Karpas-422 (cell line): ENCODE data around the gene RAB1B. TPM values are rescaled to one million over a fixed set of nuclear protein-coding genes. Genes with fewer than 3 reads are reported as not detected.
"Not testable (repeated sequence)": the region's sequence is repeated elsewhere in the genome, so short reads cannot be mapped to it uniquely, and the experiment has no call there.

ENCODE experiments used
- DNase-seq: peaks from one replicate; pipeline ENCODE4 v3.0.0-alpha.2; 2015
- H2AFZ ChIP-seq: fragments of 200-600 bp; sonication (generic); 2 replicates; pipeline ENCODE4 v1.6.1; 2014; ENCODE audit warnings: antibody characterized with exemption, low read length, mixed read lengths
- H3K27ac ChIP-seq: fragments of 200-600 bp; sonication (generic); 2 replicates; pipeline ENCODE4 v1.5.1; 2014; ENCODE audit warnings: mild to moderate bottlenecking, low read length, moderate library complexity
- H3K27me3 ChIP-seq: fragments of 200-600 bp; sonication (generic); 2 replicates; pipeline ENCODE4 v1.6.1; 2014; ENCODE audit warnings: low read length, mixed read lengths
- H3K36me3 ChIP-seq: fragments of 200-600 bp; sonication (generic); 2 replicates; pipeline ENCODE4 v1.6.1; 2014; ENCODE audit warnings: low read length, mixed read lengths; ENCODE audit not compliant: insufficient read depth
- H3K4me1 ChIP-seq: fragments of 200-600 bp; sonication (generic); 2 replicates; pipeline ENCODE4 v1.6.1; 2014; ENCODE audit warnings: mild to moderate bottlenecking, low read length, mixed read lengths
- H3K4me2 ChIP-seq: fragments of 200-600 bp; sonication (generic); 2 replicates; pipeline ENCODE4 v1.6.1; 2014; ENCODE audit warnings: low read length, low read depth, mild to moderate bottlenecking; ENCODE audit not compliant: poor library complexity, severe bottlenecking
- H3K4me3 ChIP-seq: fragments of 200-600 bp; sonication (generic); 2 replicates; pipeline ENCODE4 v1.5.1; 2014; ENCODE audit warnings: mild to moderate bottlenecking, antibody characterized with exemption, low read length, mixed read lengths
- H3K79me2 ChIP-seq: fragments of 200-600 bp; sonication (generic); 2 replicates; pipeline ENCODE4 v1.6.1; 2014; ENCODE audit warnings: mild to moderate bottlenecking, low read length, mixed read lengths
- H3K9ac ChIP-seq: fragments of 200-600 bp; sonication (generic); 2 replicates; pipeline ENCODE4 v1.6.0; 2014; ENCODE audit warnings: low read length
- H3K9me2 ChIP-seq: fragments of 200-600 bp; sonication (generic), shearing (Covaris generic); replicated peaks from 2 replicates; pipeline ENCODE4 v1.6.0; 2014; ENCODE audit warnings: mild to moderate bottlenecking, low read length, moderate library complexity; ENCODE audit not compliant: insufficient read depth
- H3K9me3 ChIP-seq: fragments of 300-700, 200-600 bp; sonication (generic); 2 replicates; pipeline ENCODE4 v1.6.1; 2014; ENCODE audit warnings: low read length, mixed read lengths
- H4K20me1 ChIP-seq: fragments of 200-600 bp; sonication (generic); 2 replicates; pipeline ENCODE4 v1.6.1; 2014; ENCODE audit warnings: mild to moderate bottlenecking, antibody characterized with exemption, low read length, low read depth; ENCODE audit not compliant: insufficient read depth
- total RNA-seq: library from RNA; depleted of rRNA; stranded (reverse); fragments of >200 nt; shearing (Covaris generic); gene quantifications from 2 replicates; pipeline ENCODE4 v1.2.3, GENCODE V29; 2014; ENCODE audit warnings: low replicate concordance

The RAB1B gene
- total RNA-seq, 1 experiment from 2014 or later: 56.2 TPM

GRCh38 chr11:66294626-66295620, 26.5 kb downstream of the RAB1B start:
- H2AFZ ChIP-seq: no peak overlapping the region
- H3K9me3 ChIP-seq: no peaks in the 10 kb centered on the region
- peaks cover 7% of the 10 kb centered on the region for H3K4me1 ChIP-seq
- H3K4me3 ChIP-seq: no peak overlapping the region
- H3K79me2 ChIP-seq: no peaks in the 10 kb centered on the region
- H4K20me1 ChIP-seq: no peaks in the 10 kb centered on the region
- H3K9me2 ChIP-seq: no peaks in the 10 kb centered on the region
- no peak for DNase-seq
- no peak overlapping the region for H3K4me2 ChIP-seq
- H3K27ac ChIP-seq: no peak overlapping the region
- no peaks in the 10 kb centered on the region for H3K27me3 ChIP-seq
- H3K36me3 ChIP-seq: no peaks in the 10 kb centered on the region
- H3K9ac ChIP-seq: no peak overlapping the region

DNA sequence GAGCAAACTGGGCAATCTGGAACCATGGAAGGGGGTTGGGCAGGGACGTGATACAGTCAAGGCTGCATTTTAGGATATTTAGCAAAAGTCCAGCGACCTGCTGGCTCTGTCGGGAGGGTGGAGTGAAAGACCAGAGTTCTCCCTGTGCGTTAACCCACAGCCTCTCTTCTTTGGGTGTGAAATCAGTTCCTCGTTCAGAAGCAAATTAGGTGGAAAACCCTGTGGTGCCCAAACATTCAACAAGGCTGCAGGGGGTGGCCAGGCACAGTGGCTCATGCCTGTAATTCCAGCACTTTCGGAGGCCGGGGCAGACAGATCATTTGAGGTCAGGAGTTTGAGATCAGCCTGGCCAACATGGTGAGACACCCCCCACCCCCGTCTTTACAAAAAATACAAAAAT, 29.2 kb downstream of the RAB1B start:
- DNase-seq: no peak
- no peak overlapping the region for H3K27ac ChIP-seq
- no peak overlapping the region for H3K4me3 ChIP-seq
- no peaks in the 10 kb centered on the region for H3K79me2 ChIP-seq
- no peaks in the 10 kb centered on the region for H3K9me3 ChIP-seq
- no peak overlapping the region for H3K9ac ChIP-seq
- no peaks in the 10 kb centered on the region for H3K27me3 ChIP-seq
- H3K9me2 ChIP-seq: no peaks in the 10 kb centered on the region
- no peaks in the 10 kb centered on the region for H3K36me3 ChIP-seq
- no peak overlapping the region for H2AFZ ChIP-seq
- H4K20me1 ChIP-seq: no peaks in the 10 kb centered on the region
- H3K4me1 ChIP-seq: peaks cover 2% of the 10 kb centered on the region
- H3K4me2 ChIP-seq: no peak overlapping the region

DNA sequence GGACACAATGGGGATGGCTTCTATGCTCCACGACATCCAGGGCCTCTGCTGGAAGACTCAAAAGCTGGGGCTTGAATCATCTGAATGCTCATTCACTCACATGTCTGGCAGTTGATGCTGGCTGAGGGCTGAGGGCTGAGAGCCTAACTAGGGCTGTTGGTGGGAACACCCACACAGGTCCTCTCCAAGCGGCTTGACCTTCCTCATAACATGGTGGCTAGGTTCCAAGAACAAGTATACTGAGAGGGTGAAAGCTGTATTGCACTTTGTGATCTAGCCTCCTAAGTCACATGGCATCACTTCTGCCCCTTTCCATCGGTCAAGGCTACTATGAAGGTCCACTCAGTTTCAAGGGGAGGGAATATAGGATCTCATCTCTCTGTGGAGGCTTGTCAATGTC, 30.7 kb downstream of the RAB1B start:
- Histone ChIP-seq H3K4me2 (no peak overlapping the region), H2AFZ (no peak overlapping the region), H3K4me3 (no peak overlapping the region), H3K9ac (no peak overlapping the region), H3K27me3 (no peaks in the 10 kb centered on the region), H3K36me3 (no peaks in the 10 kb centered on the region), H3K4me1 (peaks cover 5% of the 10 kb centered on the region), H3K27ac (no peak overlapping the region), H3K9me2 (no peaks in the 10 kb centered on the region), H3K9me3 (no peaks in the 10 kb centered on the region), H4K20me1 (no peaks in the 10 kb centered on the region), H3K79me2 (no peaks in the 10 kb centered on the region)
- DNase-seq: no peak

DNA sequence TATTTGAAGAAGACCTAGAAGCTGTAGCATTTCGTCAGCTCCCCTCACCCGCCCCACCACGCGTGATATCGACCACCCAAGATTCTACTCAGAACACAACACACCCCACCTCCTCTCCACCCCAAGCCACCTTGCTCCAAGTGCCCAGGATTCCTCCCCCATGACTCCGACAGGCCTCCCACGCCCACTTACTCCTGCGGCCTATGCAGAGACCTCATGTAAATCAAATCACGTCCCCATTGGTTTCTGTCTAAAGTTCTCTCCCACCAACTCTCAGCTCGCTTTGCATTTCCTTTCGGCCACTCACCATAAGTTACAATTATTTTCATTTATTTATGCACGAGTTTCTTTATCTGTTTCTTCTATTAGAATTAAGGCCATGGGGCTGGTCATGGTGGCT, 34.2 kb downstream of the RAB1B start:
- H3K9me3 ChIP-seq: no peaks in the 10 kb centered on the region
- no peaks in the 10 kb centered on the region for H3K27me3 ChIP-seq
- no peaks in the 10 kb centered on the region for H3K36me3 ChIP-seq
- no peak overlapping the region for H3K9ac ChIP-seq
- peaks cover 5% of the 10 kb centered on the region for H3K4me1 ChIP-seq
- H3K27ac ChIP-seq: no peak overlapping the region
- H3K9me2 ChIP-seq: no peaks in the 10 kb centered on the region
- no peaks in the 10 kb centered on the region for H4K20me1 ChIP-seq
- no peak overlapping the region for H3K4me3 ChIP-seq
- H2AFZ ChIP-seq: no peak overlapping the region
- DNase-seq: peak; percentile 55
- H3K4me2 ChIP-seq: no peak overlapping the region
- no peaks in the 10 kb centered on the region for H3K79me2 ChIP-seq

DNA sequence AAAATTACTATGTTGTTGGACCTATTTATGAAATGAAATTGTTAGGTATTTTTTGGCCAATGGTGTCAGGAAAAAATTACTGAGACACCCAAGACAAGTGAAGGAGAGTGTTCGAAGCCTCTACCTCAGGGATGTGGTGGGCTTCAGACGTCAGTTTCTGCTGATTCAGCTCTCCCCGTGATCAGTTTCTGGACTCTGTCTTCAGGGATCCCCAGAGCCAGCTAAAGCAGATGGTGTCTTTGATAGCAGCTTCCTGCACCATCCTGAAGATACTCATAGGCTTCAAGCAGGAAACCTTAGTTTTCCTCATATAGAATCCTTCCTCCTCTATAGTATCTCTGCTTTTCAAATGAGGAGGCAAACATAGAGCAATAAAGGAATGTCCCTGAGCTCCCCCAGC, 41.0 kb downstream of the RAB1B start:
- Histone ChIP-seq H3K79me2 (no peaks in the 10 kb centered on the region), H3K27ac (no peak overlapping the region), H3K27me3 (no peaks in the 10 kb centered on the region), H2AFZ (no peak overlapping the region), H3K9me3 (no peaks in the 10 kb centered on the region), H3K4me3 (no peak overlapping the region), H4K20me1 (no peaks in the 10 kb centered on the region), H3K4me1 (peaks cover 24% of the 10 kb centered on the region), H3K36me3 (no peaks in the 10 kb centered on the region), H3K9ac (no peak overlapping the region), H3K4me2 (no peak overlapping the region), H3K9me2 (no peaks in the 10 kb centered on the region)
- DNase-seq: no peak

- Histone ChIP-seq H4K20me1 (no peaks in the 10 kb centered on the region), H3K9me2 (no peaks in the 10 kb centered on the region), H3K36me3 (no peaks in the 10 kb centered on the region), H3K79me2 (no peaks in the 10 kb centered on the region), H3K9ac (no peak overlapping the region), H3K27ac (no peak overlapping the region), H3K4me2 (no peak overlapping the region), H2AFZ (no peak overlapping the region), H3K4me1 (peaks cover 24% of the 10 kb centered on the region), H3K27me3 (no peaks in the 10 kb centered on the region), H3K4me3 (no peak overlapping the region), H3K9me3 (no peaks in the 10 kb centered on the region)
- DNase-seq: no peak
Observed at GRCh38 chr11:66310324-66310723, 41.9 kb downstream of the RAB1B start.

DNA sequence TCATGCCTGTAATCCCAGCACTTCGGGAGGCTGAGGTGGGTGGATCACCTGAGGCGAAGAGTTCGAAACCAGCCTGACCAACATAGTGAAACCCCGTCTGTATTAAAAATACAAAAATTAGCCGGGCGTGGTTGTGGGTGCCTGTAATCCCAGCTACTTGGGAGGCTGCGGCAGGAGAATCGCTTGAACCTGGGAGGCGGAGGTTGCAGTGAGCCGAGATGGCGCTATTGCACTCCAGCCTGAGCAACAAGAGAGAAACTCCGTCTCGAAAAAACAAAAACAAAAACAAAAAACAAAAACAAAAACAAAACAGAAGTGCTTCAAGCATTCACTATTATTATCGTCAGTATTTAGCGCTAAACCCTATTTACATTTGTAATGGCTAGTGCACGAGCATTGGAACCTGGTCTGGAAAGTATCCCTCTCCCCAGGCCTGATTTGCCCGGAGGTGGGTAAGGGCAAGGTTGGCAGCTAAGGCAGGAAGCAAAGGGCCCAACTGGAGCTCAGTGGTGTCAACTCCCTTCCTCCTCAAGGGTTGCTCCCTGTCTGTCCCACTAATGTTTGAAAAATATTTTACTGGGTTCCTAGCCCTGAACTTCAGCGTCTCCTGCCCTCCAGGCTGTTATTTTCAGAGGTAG, 42.5 kb downstream of the RAB1B start:
- H3K4me2 ChIP-seq, DNase-seq: not testable (repeated sequence)

GRCh38 chr11:66311470-66311964, 43.1 kb downstream of the RAB1B start:
- Histone ChIP-seq H3K79me2 (no peaks in the 10 kb centered on the region), H3K4me2 (peak overlapping the region; percentile 78), H3K9me2 (no peaks in the 10 kb centered on the region), H2AFZ (peak overlapping the region; percentile 93), H3K4me1 (peaks cover 24% of the 10 kb centered on the region), H3K9me3 (no peaks in the 10 kb centered on the region), H3K36me3 (no peaks in the 10 kb centered on the region), H3K9ac (peak overlapping the region; percentile 65), H3K27ac (peak overlapping the region; percentile 62), H4K20me1 (no peaks in the 10 kb centered on the region), H3K4me3 (peak overlapping the region; percentile 65; the same call in 1 of the 2 replicates), H3K27me3 (no peaks in the 10 kb centered on the region)
- DNase-seq: no peak

More for the DNA sequence above, 42.5 kb downstream of the RAB1B start:
- not testable (repeated sequence) for H3K4me3 ChIP-seq, H3K9me2 ChIP-seq, H3K27me3 ChIP-seq, H3K79me2 ChIP-seq, H2AFZ ChIP-seq, H3K27ac ChIP-seq, H4K20me1 ChIP-seq, H3K9me3 ChIP-seq, H3K36me3 ChIP-seq
- H3K9ac ChIP-seq: 0 out of 2 replicates have a peak overlapping the region, but pooled peaks have one; percentile 65
- peaks cover 24% of the 10 kb centered on the region for H3K4me1 ChIP-seq
